ENCODE data around the gene NRG2. TPM values are rescaled to one million over a fixed set of nuclear protein-coding genes. Genes with fewer than 3 reads are reported as not detected.

The NRG2 gene
- total and polyA plus RNA-seq, 2 of the 4 experiments (the other 2 are of a cell fraction): 0.18 TPM; not detected in 1

DNA sequence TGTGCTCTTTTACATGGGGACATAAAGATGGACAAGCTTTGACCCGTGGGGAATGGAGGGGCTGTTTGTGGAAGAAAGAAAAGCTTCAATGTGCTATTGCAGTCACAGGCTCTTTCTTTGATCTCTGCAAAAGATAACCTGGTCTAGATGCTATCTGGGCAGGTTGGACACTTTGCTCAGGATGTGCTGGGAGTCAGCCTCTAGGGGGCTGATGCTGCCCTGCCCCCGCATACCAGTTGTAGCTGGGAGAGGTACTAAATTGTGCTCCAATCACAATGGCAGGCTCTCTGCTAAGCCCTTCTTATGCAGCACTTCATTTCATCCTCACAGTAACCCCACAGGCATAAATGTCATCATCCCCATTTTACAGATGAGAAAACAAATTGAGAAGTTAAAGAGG lies 180.3 kb downstream of the NRG2 start:
- Histone ChIP-seq H3K9me1 (ENCODE audit: insufficient read depth, low read length) (no peaks in the 10 kb centered on the region), H3K27me3 (ENCODE audit: control insufficient read depth, insufficient read depth, low read length) (peaks cover 70% of the 10 kb centered on the region), H3K23ac (ENCODE audit: low read depth, low read length) (no peak overlapping the region), H3K36me3 (ENCODE audit: control insufficient read depth, insufficient read depth, low read length) (no peaks in the 10 kb centered on the region), H3K4me2 (ENCODE audit: low read depth, low read length) (no peak overlapping the region), H3K79me1 (ENCODE audit: low read depth in 1 of 2, low read length in 2 of 2) (no peaks in the 10 kb centered on the region), H2AK5ac (ENCODE audit: low read depth, low read length) (no peak overlapping the region), H3K4me3 (ENCODE audit: insufficient read depth, low read depth, low read length) (no peak overlapping the region), H2BK15ac (ENCODE audit: low read depth, low read length) (no peak overlapping the region), H2BK20ac (ENCODE audit: low read depth, low read length) (no peak overlapping the region), H2AK9ac (replicated peaks; ENCODE audit: low read depth, low read length, poor library complexity) (no peak overlapping the region), H2BK120ac (ENCODE audit: low read depth, low read length) (no peak overlapping the region), H4K5ac (ENCODE audit: low read depth, low read length) (no peak overlapping the region), H3K9ac (ENCODE audit: low read depth, low read length) (no peak overlapping the region), H3K18ac (ENCODE audit: low read depth, low read length) (no peak overlapping the region), H3K56ac (ENCODE audit: extremely low read depth, insufficient read depth, low read length) (no peak overlapping the region), H3K9me3 (ENCODE audit: control insufficient read depth, insufficient read depth, low read length) (no peaks in the 10 kb centered on the region), H4K91ac (ENCODE audit: insufficient read depth, low read depth, low read length) (no peak overlapping the region), H3K14ac (replicated peaks; ENCODE audit: low read depth, low read length) (no peak overlapping the region), H2BK5ac (ENCODE audit: low read depth, low read length, poor library complexity, severe bottlenecking) (no peak overlapping the region), H3K4me1 (ENCODE audit: control insufficient read depth, insufficient read depth, low read length) (no peaks in the 10 kb centered on the region), H3K4ac (ENCODE audit: low read depth, low read length) (no peak overlapping the region), H2AFZ (replicated peaks; ENCODE audit: low read length, poor library complexity) (no peak overlapping the region), H4K20me1 (ENCODE audit: insufficient read depth, low read length) (no peaks in the 10 kb centered on the region), H4K8ac (ENCODE audit: low read depth in 2 of 2, low read length in 2 of 2) (no peak overlapping the region), H3K27ac (ENCODE audit: insufficient read depth, low read length) (no peak overlapping the region)
- ChIA-PET CTCF (interaction anchor here (2.6 kb wide), 1 partner anchor 76 kb away, joined by 11 read pairs; no protein-coding TSS in a partner anchor), POLR2A (ENCODE audit: unreplicated experiment) (no interaction called here)
- TF ChIP-seq, protein P1, sequence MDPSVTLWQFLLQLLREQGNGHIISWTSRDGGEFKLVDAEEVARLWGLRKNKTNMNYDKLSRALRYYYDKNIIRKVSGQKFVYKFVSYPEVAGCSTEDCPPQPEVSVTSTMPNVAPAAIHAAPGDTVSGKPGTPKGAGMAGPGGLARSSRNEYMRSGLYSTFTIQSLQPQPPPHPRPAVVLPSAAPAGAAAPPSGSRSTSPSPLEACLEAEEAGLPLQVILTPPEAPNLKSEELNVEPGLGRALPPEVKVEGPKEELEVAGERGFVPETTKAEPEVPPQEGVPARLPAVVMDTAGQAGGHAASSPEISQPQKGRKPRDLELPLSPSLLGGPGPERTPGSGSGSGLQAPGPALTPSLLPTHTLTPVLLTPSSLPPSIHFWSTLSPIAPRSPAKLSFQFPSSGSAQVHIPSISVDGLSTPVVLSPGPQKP (IDR thresholded peaks at IDR 0.05; ENCODE audit: borderline replicate concordance, low read depth, low read length): no peak
- no peak for TF ChIP-seq MAZ (IDR thresholded peaks at IDR 0.05; ENCODE audit: borderline replicate concordance, low read depth, low read length)
- TF ChIP-seq RFX5 (IDR thresholded peaks at IDR 0.05; ENCODE audit: low read depth, low read length): no peak
- TF ChIP-seq, protein P2, sequence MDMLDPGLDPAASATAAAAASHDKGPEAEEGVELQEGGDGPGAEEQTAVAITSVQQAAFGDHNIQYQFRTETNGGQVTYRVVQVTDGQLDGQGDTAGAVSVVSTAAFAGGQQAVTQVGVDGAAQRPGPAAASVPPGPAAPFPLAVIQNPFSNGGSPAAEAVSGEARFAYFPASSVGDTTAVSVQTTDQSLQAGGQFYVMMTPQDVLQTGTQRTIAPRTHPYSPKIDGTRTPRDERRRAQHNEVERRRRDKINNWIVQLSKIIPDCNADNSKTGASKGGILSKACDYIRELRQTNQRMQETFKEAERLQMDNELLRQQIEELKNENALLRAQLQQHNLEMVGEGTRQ (IDR thresholded peaks at IDR 0.05; ENCODE audit: low read depth, low read length): no peak
- no peak for TF ChIP-seq RCOR1 (IDR thresholded peaks at IDR 0.05; ENCODE audit: insufficient replicate concordance, low read length)
- no peak for TF ChIP-seq SMC3 (IDR thresholded peaks at IDR 0.05; ENCODE audit: low read depth, low read length)
- TF ChIP-seq NFE2L2 (IDR thresholded peaks at IDR 0.05; ENCODE audit: low read depth, low read length): no peak
- no peak for TF ChIP-seq POLR2A (IDR thresholded peaks at IDR 0.05; ENCODE audit: low read depth, low read length)
- TF ChIP-seq BHLHE40 (IDR thresholded peaks at IDR 0.05; ENCODE audit: low read depth, low read length): no peak
- no peak for TF ChIP-seq CEBPB (IDR thresholded peaks at IDR 0.05; ENCODE audit: low read depth, low read length)
- TF ChIP-seq FOS (IDR thresholded peaks at IDR 0.05; ENCODE audit: low read depth, low read length): no peak
- TF ChIP-seq MAFK (IDR thresholded peaks at IDR 0.05; ENCODE audit: low read depth, low read length): no peak
- TF ChIP-seq RAD21 (IDR thresholded peaks at IDR 0.05; ENCODE audit: low read length): no peak
- TF ChIP-seq MXI1 (IDR thresholded peaks at IDR 0.05; ENCODE audit: borderline replicate concordance, low read depth, low read length): no peak
- no peak for TF ChIP-seq CHD1 (IDR thresholded peaks at IDR 0.05; ENCODE audit: low read depth, low read length)
- TF ChIP-seq, protein P3, sequence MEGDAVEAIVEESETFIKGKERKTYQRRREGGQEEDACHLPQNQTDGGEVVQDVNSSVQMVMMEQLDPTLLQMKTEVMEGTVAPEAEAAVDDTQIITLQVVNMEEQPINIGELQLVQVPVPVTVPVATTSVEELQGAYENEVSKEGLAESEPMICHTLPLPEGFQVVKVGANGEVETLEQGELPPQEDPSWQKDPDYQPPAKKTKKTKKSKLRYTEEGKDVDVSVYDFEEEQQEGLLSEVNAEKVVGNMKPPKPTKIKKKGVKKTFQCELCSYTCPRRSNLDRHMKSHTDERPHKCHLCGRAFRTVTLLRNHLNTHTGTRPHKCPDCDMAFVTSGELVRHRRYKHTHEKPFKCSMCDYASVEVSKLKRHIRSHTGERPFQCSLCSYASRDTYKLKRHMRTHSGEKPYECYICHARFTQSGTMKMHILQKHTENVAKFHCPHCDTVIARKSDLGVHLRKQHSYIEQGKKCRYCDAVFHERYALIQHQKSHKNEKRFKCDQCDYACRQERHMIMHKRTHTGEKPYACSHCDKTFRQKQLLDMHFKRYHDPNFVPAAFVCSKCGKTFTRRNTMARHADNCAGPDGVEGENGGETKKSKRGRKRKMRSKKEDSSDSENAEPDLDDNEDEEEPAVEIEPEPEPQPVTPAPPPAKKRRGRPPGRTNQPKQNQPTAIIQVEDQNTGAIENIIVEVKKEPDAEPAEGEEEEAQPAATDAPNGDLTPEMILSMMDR (conservative IDR thresholded peaks at IDR 0.05; ENCODE audit: low read depth, low read length): no peak
- no CpG with 5 or more reads among the region's 2 CpGs for WGBS, 2 experiments (ENCODE audit: extremely low coverage in 2 of 2, insufficient read length in 1 of 2)
- in situ Hi-C loops (cut with MboI; ENCODE audit: low sequenced_read_pairs): no loop called here
- intact Hi-C loops (cut with micrococcal nuclease): loop anchor here (5.0 kb wide), 1 partner anchor 104 kb away; no protein-coding TSS in a partner anchor
- DNase-seq: no peak
- dilution Hi-C loops (cut with HindIII; ENCODE audit: low sequenced_read_pairs, unreplicated experiment): no loop called here
- no TSS peak for BruUV-seq (replicated peaks)
- ATAC-seq (ENCODE audit: low read depth): no peak

Data from IMR-90 (cell line).